GM23338 (cell line): ENCODE data around the gene PRDM2. TPM values are rescaled to one million over a fixed set of nuclear protein-coding genes. Genes with fewer than 3 reads are reported as not detected.

Source experiments
- ATAC-seq: fragments of 200-7000 bp; cut with Tn5 transposase; 3 replicates; pipeline ENCODE4 v1.9.1; 2020
- DNase-seq: peaks from one replicate; pipeline ENCODE4 v3.0.0-alpha.2; 2015; ENCODE audit warnings: low spot score
- H2AFZ ChIP-seq: fragments of 200-600 bp; sonication (generic); 2 replicates; pipeline ENCODE4 v1.8.0; 2016; ENCODE audit warnings: antibody characterized with exemption, mild to moderate bottlenecking, moderate library complexity
- H3F3A ChIP-seq: fragments of 200-600 bp; sonication (generic); replicated peaks from 2 replicates; pipeline ENCODE4 v1.8.0; 2017; ENCODE audit warnings: antibody characterized with exemption, mixed run types, low read depth
- H3K27ac ChIP-seq: fragments of 200-600 bp; sonication (generic); 2 replicates; pipeline ENCODE4 v1.6.1; 2016; ENCODE audit warnings: low read depth
- H3K27me3 ChIP-seq: fragments of 200-600 bp; sonication (generic); 2 replicates; pipeline ENCODE4 v1.8.0; 2016; ENCODE audit warnings: mild to moderate bottlenecking, mixed run types, moderate library complexity; ENCODE audit not compliant: insufficient read depth
- H3K36me3 ChIP-seq: fragments of 200-600 bp; sonication (generic); 2 replicates; pipeline ENCODE4 v1.8.0; 2016; ENCODE audit warnings: mild to moderate bottlenecking; ENCODE audit not compliant: insufficient read depth
- H3K4me1 ChIP-seq: fragments of 200-600 bp; sonication (generic); 2 replicates; pipeline ENCODE4 v1.8.0; 2016; ENCODE audit warnings: mild to moderate bottlenecking, moderate library complexity; ENCODE audit not compliant: insufficient read depth
- H3K4me2 ChIP-seq: fragments of 200-600 bp; sonication (generic); 2 replicates; pipeline ENCODE4 v1.7.1; 2017; ENCODE audit warnings: mixed run types
- H3K4me3 ChIP-seq: fragments of 200-600 bp; sonication (generic); 2 replicates; pipeline ENCODE4 v1.6.1; 2016; ENCODE audit warnings: mixed run types
- H3K79me2 ChIP-seq: fragments of 200-600 bp; sonication (generic); replicated peaks from 2 replicates; pipeline ENCODE4 v1.8.0; 2017; ENCODE audit warnings: mild to moderate bottlenecking; ENCODE audit not compliant: insufficient read depth
- H3K9me2 ChIP-seq: fragments of 200-600 bp; sonication (generic); 2 replicates; pipeline ENCODE4 v1.8.0; 2017; ENCODE audit not compliant: insufficient read depth
- H4K20me1 ChIP-seq: fragments of 200-600 bp; sonication (generic); replicated peaks from 2 replicates; pipeline ENCODE4 v1.8.0; 2017; ENCODE audit warnings: mild to moderate bottlenecking; ENCODE audit not compliant: insufficient read depth
- H3K27ac Mint-ChIP-seq: 2 replicates; pipeline ENCODE4 v1.8.0; 2020; ENCODE audit warnings: inconsistent platforms, mild to moderate bottlenecking, moderate library complexity, mixed read lengths
- H3K27me3 Mint-ChIP-seq: 3 replicates; pipeline ENCODE4 v1.8.0; 2022; ENCODE audit warnings: low read depth, mild to moderate bottlenecking, moderate library complexity, mixed read lengths, inconsistent platforms; ENCODE audit not compliant: insufficient read depth, poor library complexity
- H3K36me3 Mint-ChIP-seq: 3 replicates; pipeline ENCODE4 v1.8.0; 2021; ENCODE audit warnings: low read depth, mild to moderate bottlenecking, inconsistent platforms, moderate library complexity, mixed read lengths
- H3K4me1 Mint-ChIP-seq: 3 replicates; pipeline ENCODE4 v1.8.0; 2020; ENCODE audit warnings: mild to moderate bottlenecking, inconsistent platforms, mixed read lengths
- H3K4me3 Mint-ChIP-seq: 3 replicates; pipeline ENCODE4 v1.8.0; 2021; ENCODE audit warnings: moderate library complexity, mild to moderate bottlenecking, inconsistent platforms, mixed read lengths
- H3K9me3 Mint-ChIP-seq: 3 replicates; pipeline ENCODE4 v1.8.0; 2020; ENCODE audit warnings: moderate library complexity, mild to moderate bottlenecking, inconsistent platforms, mixed read lengths
- CREB1 ChIP-seq: fragments of 250-450 bp; sonication (Bioruptor Pico); IDR thresholded peaks from 2 replicates; pipeline ENCODE4 v1.5.0; 2020; ENCODE audit warnings: low read depth, mild to moderate bottlenecking, moderate library complexity
- CTCF ChIP-seq, 2 experiments: fragments of 200-600 bp in 1 of 2; sonication (generic) in 1 of 2; conservative IDR thresholded peaks; 2 replicates each; pipeline versions ENCODE4 v1.5.1 to v1.6.1; 2016 to 2017; ENCODE audit warnings: antibody characterized with exemption in 2 of 2, low read depth in 2 of 2, mild to moderate bottlenecking in 2 of 2, moderate library complexity in 1 of 2
- ETS1 ChIP-seq: IDR thresholded peaks from 2 replicates; pipeline ENCODE4 v1.6.1; 2016; ENCODE audit warnings: antibody characterized with exemption
- EZH2 ChIP-seq: fragments of 200-600 bp; sonication (generic); IDR thresholded peaks from one replicate; pipeline ENCODE4 v1.8.0; 2017; ENCODE audit warnings: antibody characterized with exemption, mild to moderate bottlenecking, low read depth; ENCODE audit not compliant: unreplicated experiment
- EZH2phosphoT487 ChIP-seq: fragments of 200-600 bp; sonication (generic); IDR thresholded peaks from one replicate; pipeline ENCODE4 v1.8.1; 2018; ENCODE audit warnings: antibody characterized with exemption; ENCODE audit not compliant: unreplicated experiment
- NANOG ChIP-seq: IDR thresholded peaks from 2 replicates; pipeline ENCODE4 v1.6.1; 2016; ENCODE audit warnings: antibody characterized with exemption, borderline replicate concordance
- STAT1 ChIP-seq: IDR thresholded peaks from one replicate; pipeline ENCODE4 v1.6.1; 2016; ENCODE audit warnings: antibody characterized with exemption; ENCODE audit not compliant: unreplicated experiment
- ZNF114 ChIP-seq: fragments of 250-450 bp; sonication (Bioruptor Pico); IDR thresholded peaks from 2 replicates; pipeline ENCODE4 v1.5.0; 2020; ENCODE audit warnings: mild to moderate bottlenecking, moderate library complexity
- ZNF331 ChIP-seq: fragments of 250-450 bp; sonication (Bioruptor Pico); IDR thresholded peaks from 2 replicates; pipeline ENCODE4 v1.5.0; 2020; ENCODE audit warnings: low read depth, mild to moderate bottlenecking, moderate library complexity
- ZNF462 ChIP-seq: fragments of 250-450 bp; sonication (Bioruptor Pico); IDR thresholded peaks from 2 replicates; pipeline ENCODE4 v1.5.0; 2020; ENCODE audit warnings: mild to moderate bottlenecking, moderate library complexity
- polyA plus RNA-seq: library from polyadenylated mRNA; unstranded; fragments of >200 nt; fragmentation: Nextera tagmentation; extraction: Ambion mirVana; gene quantifications from 2 replicates; pipeline ENCODE4 v1.2.1, GENCODE V29; 2016
- total RNA-seq: library from RNA; depleted of rRNA; stranded (reverse); fragments of >200 nt; shearing (Covaris generic); gene quantifications from 2 replicates; pipeline ENCODE4 v1.2.3, GENCODE V29; 2014

Gene PRDM2
- total and polyA plus RNA-seq, 2 experiments from 2014 or later, result 11.6 to 28.3 TPM

GRCh38 chr1:13792419-13792818, 92.4 kb downstream of the PRDM2 start:
- no peak overlapping the region for H3K4me3 ChIP-seq
- H3K4me3 Mint-ChIP-seq, result no peak overlapping the region
- no peak overlapping the region for H2AFZ ChIP-seq
- ATAC-seq, result no peak
- no peak for TF ChIP-seq NANOG
- no peak for TF ChIP-seq ZNF114 (CRISPR knock-in tag)
- H3K36me3 Mint-ChIP-seq, result no peaks in the 10 kb centered on the region; the same call in 2 of the 3 replicates
- no peak overlapping the region for H3K27ac Mint-ChIP-seq
- H3K4me1 ChIP-seq, result peaks cover 9% of the 10 kb centered on the region
- H3K36me3 ChIP-seq, result no peaks in the 10 kb centered on the region
- no peaks in the 10 kb centered on the region for H3K9me3 Mint-ChIP-seq
- peaks cover 11% of the 10 kb centered on the region for H4K20me1 ChIP-seq
- no peak for DNase-seq
- no peaks in the 10 kb centered on the region; the same call in 1 of the 2 replicates for H3K9me2 ChIP-seq
- H3K27me3 ChIP-seq, result 0 out of 2 replicates have a peak, but pooled peaks cover 7% of the 10 kb centered on the region
- peaks cover 18% of the 10 kb centered on the region for H3K4me1 Mint-ChIP-seq
- no peaks in the 10 kb centered on the region; the same call in 1 of the 2 replicates for H3K79me2 ChIP-seq
- H3K27me3 Mint-ChIP-seq, result no peaks in the 10 kb centered on the region
- no peak overlapping the region for H3K27ac ChIP-seq
- H3K4me2 ChIP-seq, result no peak overlapping the region
- H3F3A ChIP-seq, result no peaks in the 10 kb centered on the region

GRCh38 chr1:13793088-13793730, 93.2 kb downstream of the PRDM2 start:
- Mint-ChIP-seq H3K36me3 (no peaks in the 10 kb centered on the region; the same call in 2 of the 3 replicates), H3K4me3 (no peak overlapping the region), H3K27me3 (peaks cover 3% of the 10 kb centered on the region), H3K27ac (no peak overlapping the region), H3K4me1 (peaks cover 26% of the 10 kb centered on the region), H3K9me3 (no peaks in the 10 kb centered on the region)
- no peak overlapping the region for H3K4me2 ChIP-seq
- H3K27ac ChIP-seq, result no peak overlapping the region
- H3K4me1 ChIP-seq, result peaks cover 17% of the 10 kb centered on the region
- H3K36me3 ChIP-seq, result no peaks in the 10 kb centered on the region
- H3K79me2 ChIP-seq, result no peaks in the 10 kb centered on the region; the same call in 1 of the 2 replicates
- no peak overlapping the region for H3K4me3 ChIP-seq
- 0 out of 2 replicates have a peak, but pooled peaks cover 7% of the 10 kb centered on the region for H3K27me3 ChIP-seq
- peaks cover 11% of the 10 kb centered on the region for H4K20me1 ChIP-seq
- no peak overlapping the region for H2AFZ ChIP-seq
- H3F3A ChIP-seq, result no peaks in the 10 kb centered on the region
- DNase-seq (no peak), ATAC-seq (no peak)
- no peaks in the 10 kb centered on the region; the same call in 1 of the 2 replicates for H3K9me2 ChIP-seq
- TF ChIP-seq ZNF331 (CRISPR knock-in tag) (no peak), NANOG (no peak), STAT1 (no peak), EZH2phosphoT487 (no peak), EZH2 (no peak), ZNF114 (CRISPR knock-in tag) (no peak), ETS1 (no peak), ZNF462 (CRISPR knock-in tag) (no peak), CREB1 (no peak), CTCF (conservative IDR thresholded peaks at IDR 0.05; ENCODE audit: low read depth in 2 of 2) (no peak)
